ENCODE results near the gene GRIA4.

The GRIA4 gene

DNA sequence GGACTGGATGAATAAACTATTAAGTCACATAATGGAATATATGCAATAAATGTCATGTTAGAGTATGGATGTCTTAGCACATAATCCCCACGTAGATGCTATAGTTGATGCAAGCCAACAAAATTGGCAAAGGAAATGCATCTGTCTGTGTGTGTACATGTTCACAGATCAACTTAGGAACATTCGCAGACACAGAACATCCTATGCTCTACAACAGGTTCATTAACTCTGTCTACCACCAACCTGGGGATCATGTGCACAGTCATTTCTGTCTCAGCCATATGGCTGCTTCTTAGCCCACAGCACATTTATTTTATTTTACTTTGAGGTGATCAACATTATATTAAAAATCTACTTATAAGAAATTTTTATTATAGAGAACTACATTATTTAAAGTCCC, 407.2 kb downstream of the GRIA4 start:
- DNase-seq = no peak

DNA sequence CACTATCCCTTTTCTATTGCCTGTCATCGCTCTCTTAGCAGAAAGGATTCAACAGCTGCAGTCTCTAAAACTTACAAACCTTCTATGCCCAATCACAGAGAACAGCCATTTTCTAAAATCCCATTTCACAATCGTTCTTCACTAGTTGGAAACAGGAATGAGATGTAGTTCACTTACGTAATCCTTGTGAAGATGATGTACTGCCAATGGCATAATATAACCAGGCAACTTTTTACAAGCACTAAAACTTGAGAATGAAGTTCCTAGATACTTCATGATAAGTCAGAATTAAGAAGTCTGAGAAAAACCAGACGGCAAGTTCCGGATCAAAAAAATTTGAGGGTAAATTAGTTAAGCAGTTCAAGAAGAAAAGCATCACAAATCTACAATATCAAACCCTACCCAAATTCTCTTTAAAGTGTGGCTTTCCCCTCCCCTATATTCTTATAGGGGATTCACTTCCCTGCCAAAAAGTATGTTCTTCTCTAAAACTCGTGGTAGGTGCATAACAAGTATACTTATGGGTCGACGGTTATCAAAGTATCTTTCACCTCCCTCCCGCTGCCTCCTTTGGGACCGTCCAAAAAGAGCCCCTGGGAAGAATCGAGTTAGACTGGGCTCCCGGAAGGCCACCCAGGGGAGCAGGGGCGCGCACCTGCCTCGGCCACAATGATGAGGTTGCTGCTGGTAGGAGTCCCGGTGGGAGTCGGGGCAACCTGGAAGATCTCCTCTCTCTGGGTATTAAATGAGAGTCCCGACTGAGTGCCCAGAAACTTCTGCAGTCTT, 411.5 kb downstream of the GRIA4 start:
- DNase-seq = no peak

DNA sequence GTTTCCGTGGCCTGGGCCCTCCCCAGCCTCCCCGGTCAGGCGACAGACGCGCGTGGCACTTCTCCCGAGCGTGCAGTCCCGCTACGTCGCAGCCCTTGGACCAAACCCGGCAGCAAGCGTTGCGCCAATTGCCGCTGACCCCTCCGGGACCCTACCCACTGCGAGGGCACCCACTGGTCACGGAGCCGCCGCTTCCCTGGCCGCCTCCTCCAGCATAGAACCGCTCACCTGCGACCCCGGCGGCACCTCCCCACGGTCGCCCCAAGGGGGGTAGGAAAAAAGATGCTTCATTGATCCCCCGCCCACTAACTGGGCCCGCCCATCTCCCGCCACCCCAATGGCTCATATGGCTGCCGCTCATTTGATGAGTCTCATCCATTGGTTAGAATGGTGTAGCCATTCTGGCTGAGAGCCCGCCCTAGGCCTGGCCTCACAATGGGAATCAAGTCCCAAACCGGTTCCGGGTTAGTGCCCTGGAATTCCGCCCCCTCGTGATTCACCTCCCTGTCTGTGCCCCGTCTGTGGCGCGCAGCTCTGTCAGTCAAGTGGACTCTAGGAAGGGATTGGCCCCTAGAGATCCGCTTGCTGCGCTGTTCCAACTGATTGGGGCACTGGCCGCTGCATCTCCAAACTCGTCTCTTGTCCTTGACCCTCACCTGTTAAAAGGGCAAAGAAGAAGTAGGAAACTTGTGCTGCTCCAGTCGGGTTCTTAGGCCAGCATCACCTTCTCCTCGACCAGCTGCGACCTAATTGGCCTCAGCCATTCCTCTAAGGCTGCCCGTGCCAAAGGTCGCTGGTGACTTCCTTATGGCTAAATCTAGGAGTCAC, 412.3 kb downstream of the GRIA4 start, which contains the start of gene MSANTD4:
Gene MSANTD4, minus strand, starts transcription at position 274 of the 828 bp plus-strand sequence. CDS start 11,323 bp downstream, outside the sequence.
- peak; percentile 95 for DNase-seq

DNA sequence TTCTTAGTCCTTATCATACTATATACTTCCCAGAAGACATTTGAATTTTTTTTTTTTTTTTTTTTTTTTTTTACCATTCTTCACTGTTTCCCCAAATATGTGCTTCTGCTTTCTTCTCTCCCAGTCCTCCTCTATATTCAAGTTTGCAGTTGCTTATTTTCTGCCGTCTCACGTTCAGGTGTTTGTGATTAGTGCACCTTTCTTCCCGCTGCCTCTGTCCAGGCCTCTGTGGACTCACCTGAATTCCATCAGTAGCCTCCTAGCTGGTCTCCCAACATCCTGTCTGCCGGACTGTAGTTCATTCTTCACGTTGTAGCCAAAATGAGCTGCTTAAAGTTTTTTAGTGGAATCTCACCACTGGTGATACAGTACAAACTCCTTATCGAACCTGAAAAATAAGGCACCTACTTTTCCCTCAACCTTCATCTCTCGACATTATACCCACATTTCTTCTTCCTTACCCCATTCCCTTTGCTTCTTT, 413.0 kb downstream of the GRIA4 start:
- no peak for DNase-seq

DNA sequence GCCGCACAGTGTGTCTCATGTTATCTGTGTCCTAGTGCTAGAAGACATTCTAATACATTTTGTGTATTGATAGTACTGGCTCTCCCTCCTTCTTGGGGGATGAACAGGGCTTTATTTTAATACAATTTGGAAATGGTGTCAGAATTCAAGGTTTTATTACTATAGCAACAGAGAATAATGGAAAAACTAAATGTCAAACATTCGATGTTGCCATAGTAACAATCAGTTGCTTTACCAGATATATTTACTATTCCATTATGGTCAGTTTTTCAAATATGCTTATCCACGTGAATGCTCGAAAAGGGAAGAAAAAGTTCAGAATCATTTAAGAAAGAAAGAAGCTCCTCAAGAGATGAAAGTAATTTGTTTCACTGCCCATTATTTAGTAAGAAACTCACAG, 420.7 kb downstream of the GRIA4 start:
- no peak for DNase-seq

DNA sequence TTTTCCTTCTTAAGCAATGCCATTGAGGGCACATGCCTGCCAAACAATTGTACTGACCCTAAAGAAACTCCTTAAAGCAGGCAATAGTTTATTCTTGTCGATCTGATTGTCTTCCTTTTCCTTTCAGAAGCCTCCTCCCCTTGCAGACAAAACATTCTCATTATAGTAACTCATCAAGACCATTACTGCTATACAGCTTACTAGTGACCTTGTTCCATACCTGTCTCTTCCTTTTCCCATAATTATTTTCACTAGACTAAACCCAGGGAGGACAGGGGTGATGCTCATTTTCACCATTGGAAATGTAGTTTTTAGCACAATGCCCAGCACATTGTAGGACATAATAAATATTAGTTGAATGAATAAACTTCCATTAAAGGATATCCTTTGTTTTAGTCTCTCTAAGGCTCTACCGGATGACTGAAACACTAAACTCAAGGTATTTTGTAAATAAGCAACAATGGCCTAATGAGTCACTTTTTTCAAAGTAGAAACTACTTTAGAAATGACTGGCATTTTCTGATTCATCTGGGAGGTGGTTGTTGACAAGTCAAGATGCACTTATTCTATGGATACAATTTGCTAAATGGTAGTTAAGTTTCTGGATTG, 421.4 kb downstream of the GRIA4 start:
- no peak for DNase-seq
